Psoas muscle (tissue), 8 donors: ENCODE measurements around the gene CNNM3. TPM values are rescaled to one million over a fixed set of nuclear protein-coding genes. Genes with fewer than 3 reads are reported as not detected.

Source experiments
- ATAC-seq, 4 donors: fragments of 200-7000 bp; cut with Tn5 transposase; one replicate each; pipeline ENCODE4 v1.9.1; 2020; ENCODE audit warnings: moderate library complexity in 3 of 4, mild to moderate bottlenecking in 2 of 4
- DNase-seq, 2 donors: peaks; one replicate each; pipeline ENCODE4 v3.0.0-alpha.2; 2020
- H3K27ac ChIP-seq: fragments of 200-600 bp; one replicate; pipeline ENCODE4 v1.8.0; 2022
- H3K27me3 ChIP-seq, 3 donors: fragments of 200-600 bp in 1 of 3; one replicate each; pipeline versions ENCODE4 v1.6.1 to v1.8.0; 2013 to 2022; ENCODE audit warnings: low read length in 2 of 3, mild to moderate bottlenecking in 2 of 3, moderate library complexity in 1 of 3; ENCODE audit not compliant: insufficient read depth in 3 of 3
- H3K36me3 ChIP-seq, 2 donors: fragments of 200-600 bp in 1 of 2; one replicate each; pipeline versions ENCODE4 v1.6.1 to v1.8.0; 2013 to 2022; ENCODE audit warnings: low read depth in 1 of 2, mild to moderate bottlenecking in 1 of 2, moderate library complexity in 1 of 2; ENCODE audit not compliant: insufficient read depth in 1 of 2
- H3K4me1 ChIP-seq: fragments of 200-600 bp; one replicate; pipeline ENCODE4 v1.8.0; 2022
- H3K4me3 ChIP-seq: fragments of 200-600 bp; one replicate; pipeline ENCODE4 v1.8.0; 2022; ENCODE audit warnings: mild to moderate bottlenecking
- H3K9me3 ChIP-seq: fragments of 200-600 bp; one replicate; pipeline ENCODE4 v1.8.0; 2022
- WGBS, 3 donors: extraction: QIAGEN DNeasy Blood & Tissue Kit; methylation state at CpG; one replicate each; pipeline versions ENCODE4 v1.1.6 to v1.1.7; 2013; 5-methylcytosine and 5-hydroxymethylcytosine counted together
- intact Hi-C, 2 donors: fragments of 100-400 bp; cut with DNase I; formaldehyde crosslinking; loops; one replicate each; pipeline versions ENCODE4 v1.11.0 to v1.14.2; 2022
- polyA plus RNA-seq, 3 donors: library from polyadenylated mRNA; stranded (reverse); fragments of 200-250 nt; gene quantifications; one replicate each; pipeline ENCODE4 v1.2.3, GENCODE V29; 2013
- total RNA-seq, 4 donors: library from RNA; stranded (reverse); fragmentation: NEBNext Ultra II Directional in 2 of 4; extraction: Animal tissue kit (Norgen Biotek cat#: 25700) in 2 of 4; gene quantifications; one replicate each; pipeline versions ENCODE4 v1.2.1 to v1.2.4, GENCODE V29; 2021 to 2023
- TF ChIP-seq, protein P1 (sequence below): fragments of 200-600 bp; IDR thresholded peaks from one replicate; pipeline ENCODE4 v1.8.0; 2022; ENCODE audit warnings: antibody characterized with exemption
- donor health status: healthy with polysubstance abuse.
- donor health status: DM: no; HTN: no; CAD: no; lungs with moderate emphysema.
- donor health status: Bipolar disorder and iron deficiency.
- donor health status: healthy.
- donor health status: DM: yes; HTN: yes; CAD: no.
- donor health status: DM: no; HTN: no; CAD: no.
- donor health status: DM: no; HTN: no; CAD: no.
- donor health status: DM: yes; HTN: yes; CAD: no.

The CNNM3 gene
- total and polyA plus RNA-seq, 7 donors, result 4.2 to 12.6 (median 7.7) TPM

DNA sequence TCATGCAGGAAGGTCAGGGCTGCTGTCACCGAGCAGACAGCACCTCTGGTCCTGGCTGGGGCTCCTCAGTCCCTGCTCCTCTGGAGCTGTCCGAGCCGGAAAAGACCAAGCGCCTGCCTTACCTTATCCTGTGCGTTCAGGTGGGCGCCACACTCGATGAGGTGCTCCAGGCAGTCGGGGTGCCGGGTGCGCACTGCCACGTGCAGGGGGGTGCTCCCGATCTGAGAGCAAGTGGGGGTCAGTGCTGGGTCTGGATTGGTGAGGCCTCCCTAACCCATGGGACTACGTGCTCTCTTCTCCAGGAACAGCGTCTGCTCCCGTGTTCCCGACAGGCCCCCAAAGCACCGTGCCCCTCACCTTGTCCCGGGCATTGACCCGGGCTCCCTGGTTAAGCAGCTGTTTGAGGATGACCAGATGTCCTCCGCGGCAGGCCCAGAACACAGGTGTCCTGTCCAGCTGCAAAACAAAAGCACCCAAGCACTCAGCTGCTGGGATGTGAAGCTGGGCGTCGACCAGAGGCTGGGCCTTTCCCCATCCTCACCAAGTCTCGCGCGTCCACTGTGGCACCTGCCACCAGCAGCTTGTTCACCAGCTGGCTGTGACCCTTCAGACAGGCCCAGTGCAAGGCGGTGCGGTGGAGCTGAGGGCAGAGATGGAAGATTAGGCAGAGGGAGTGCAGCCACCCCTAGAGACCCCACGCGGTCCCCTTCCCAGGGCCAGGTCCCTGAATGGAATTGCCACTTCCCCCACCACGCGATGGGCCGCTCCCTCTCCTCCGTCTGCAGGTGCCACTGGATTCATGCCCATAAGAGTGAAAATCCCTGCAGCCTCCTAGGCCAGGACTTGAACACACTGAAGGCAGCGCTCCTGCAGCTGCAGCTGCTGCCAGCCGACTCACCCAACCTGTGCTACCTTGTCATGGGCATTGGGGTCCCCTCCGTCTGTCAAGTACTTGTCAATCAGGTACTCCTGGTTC is 24.1 kb downstream of the CNNM3 start:
- no peaks in the 10 kb centered on the region for H3K27me3 ChIP-seq
- peaks cover 36% of the 10 kb centered on the region for H3K4me1 ChIP-seq
- peak overlapping the region; percentile 97 for H3K27ac ChIP-seq
- DNase-seq (peak in 1 of 2 donors; percentile 55), ATAC-seq (no peak)
- TF ChIP-seq, protein P1, sequence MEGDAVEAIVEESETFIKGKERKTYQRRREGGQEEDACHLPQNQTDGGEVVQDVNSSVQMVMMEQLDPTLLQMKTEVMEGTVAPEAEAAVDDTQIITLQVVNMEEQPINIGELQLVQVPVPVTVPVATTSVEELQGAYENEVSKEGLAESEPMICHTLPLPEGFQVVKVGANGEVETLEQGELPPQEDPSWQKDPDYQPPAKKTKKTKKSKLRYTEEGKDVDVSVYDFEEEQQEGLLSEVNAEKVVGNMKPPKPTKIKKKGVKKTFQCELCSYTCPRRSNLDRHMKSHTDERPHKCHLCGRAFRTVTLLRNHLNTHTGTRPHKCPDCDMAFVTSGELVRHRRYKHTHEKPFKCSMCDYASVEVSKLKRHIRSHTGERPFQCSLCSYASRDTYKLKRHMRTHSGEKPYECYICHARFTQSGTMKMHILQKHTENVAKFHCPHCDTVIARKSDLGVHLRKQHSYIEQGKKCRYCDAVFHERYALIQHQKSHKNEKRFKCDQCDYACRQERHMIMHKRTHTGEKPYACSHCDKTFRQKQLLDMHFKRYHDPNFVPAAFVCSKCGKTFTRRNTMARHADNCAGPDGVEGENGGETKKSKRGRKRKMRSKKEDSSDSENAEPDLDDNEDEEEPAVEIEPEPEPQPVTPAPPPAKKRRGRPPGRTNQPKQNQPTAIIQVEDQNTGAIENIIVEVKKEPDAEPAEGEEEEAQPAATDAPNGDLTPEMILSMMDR, result no peak
- peak overlapping the region; percentile 71 for H3K4me3 ChIP-seq
- WGBS, 3 donors, result 52 to 74% (median 56%) methylated on average over 35 to 37 of the region's 37 CpGs
- no peaks in the 10 kb centered on the region for H3K9me3 ChIP-seq
- H3K36me3 ChIP-seq, result peaks cover 0 to 50% of the 10 kb centered on the region in 2 donors
- intact Hi-C loops, result no loop called here

DNA sequence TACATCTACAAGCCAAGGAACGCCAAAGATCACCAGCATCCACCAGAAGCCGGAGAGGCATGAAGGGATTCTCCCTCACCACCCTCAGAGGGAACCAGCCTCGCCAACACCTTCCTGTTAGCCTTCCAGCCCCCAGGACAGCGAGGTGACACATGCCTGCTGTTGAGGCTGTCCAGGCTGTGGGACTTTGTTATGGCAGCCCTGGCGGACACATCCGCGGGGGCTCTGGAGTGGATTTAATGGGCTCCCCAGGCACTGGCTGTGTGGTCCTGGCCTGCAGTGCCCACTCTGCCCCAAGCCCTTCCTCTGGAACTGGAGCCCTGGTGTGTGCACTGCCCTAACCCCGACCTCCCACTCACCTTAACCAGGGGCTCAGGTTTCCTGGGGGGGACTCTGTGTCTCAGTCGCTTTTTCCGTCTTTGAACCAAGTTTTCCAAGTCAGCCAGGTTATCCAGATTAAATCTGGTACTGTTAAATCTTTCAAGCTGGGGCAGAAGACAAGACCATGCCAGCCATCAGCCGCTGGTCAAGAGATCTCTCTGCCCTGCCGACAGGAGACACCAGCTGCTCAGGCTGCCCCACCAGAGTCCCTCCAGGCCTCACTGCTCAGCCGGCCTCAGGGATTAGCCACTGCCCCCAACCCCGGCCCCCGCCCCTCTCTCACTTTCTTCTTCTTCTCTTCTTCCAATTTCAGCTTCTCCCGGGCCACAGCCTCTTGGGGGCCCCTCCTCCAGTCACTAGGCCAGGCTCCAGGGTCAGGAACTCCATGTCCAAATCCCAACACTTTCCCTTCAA is 25.8 kb downstream of the CNNM3 start:
- WGBS, 3 donors, result 30 to 44% (median 37%) methylated on average over 16 of the region's 16 CpGs
- TF ChIP-seq, protein P1, result no peak
- Histone ChIP-seq H3K27ac (peak overlapping the region; percentile 97), H3K9me3 (no peaks in the 10 kb centered on the region), H3K36me3 (peaks cover 0 to 59% of the 10 kb centered on the region in 2 donors), H3K4me3 (peak overlapping the region; percentile 71), H3K4me1 (peaks cover 39% of the 10 kb centered on the region), H3K27me3 (no peaks in the 10 kb centered on the region)
- intact Hi-C loops, result no loop called here
- DNase-seq (peak in 1 of 2 donors; percentile 63), ATAC-seq (peak in 3 of 4 donors; percentile 0 to 14 (median 12))

DNA sequence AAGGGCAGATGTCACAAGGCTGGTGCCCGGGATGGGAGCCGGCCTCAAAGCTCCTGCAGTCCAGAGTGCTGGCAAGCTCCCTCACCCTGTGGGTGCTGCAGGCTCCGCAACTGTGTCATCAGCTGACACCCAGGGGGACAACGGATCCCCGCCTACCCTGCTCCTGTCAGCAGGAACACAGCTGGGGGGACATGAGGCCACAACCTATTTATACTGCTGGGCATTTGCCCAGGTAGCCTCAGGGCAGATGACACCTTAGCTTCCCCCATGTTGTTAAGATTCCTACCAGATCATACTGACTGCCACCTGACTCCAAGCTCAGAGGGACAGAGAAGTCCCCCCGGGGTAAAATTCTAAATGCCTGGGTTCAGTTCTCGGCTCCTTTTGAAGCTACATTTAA is 26.5 kb downstream of the CNNM3 start:
- WGBS, 3 donors, result 27 to 47% (median 30%) methylated on average over 7 of the region's 7 CpGs
- no peaks in the 10 kb centered on the region for H3K9me3 ChIP-seq
- H3K27me3 ChIP-seq, result no peaks in the 10 kb centered on the region
- TF ChIP-seq, protein P1, result no peak
- H3K36me3 ChIP-seq, result peaks cover 0 to 60% of the 10 kb centered on the region in 2 donors
- intact Hi-C loops, result no loop called here
- peak overlapping the region; percentile 97 for H3K27ac ChIP-seq
- DNase-seq, result peak; percentile 85 to 96
- H3K4me1 ChIP-seq, result peaks cover 39% of the 10 kb centered on the region
- peak overlapping the region; percentile 71 for H3K4me3 ChIP-seq
- peak; percentile 71 to 80 (median 74) for ATAC-seq

DNA sequence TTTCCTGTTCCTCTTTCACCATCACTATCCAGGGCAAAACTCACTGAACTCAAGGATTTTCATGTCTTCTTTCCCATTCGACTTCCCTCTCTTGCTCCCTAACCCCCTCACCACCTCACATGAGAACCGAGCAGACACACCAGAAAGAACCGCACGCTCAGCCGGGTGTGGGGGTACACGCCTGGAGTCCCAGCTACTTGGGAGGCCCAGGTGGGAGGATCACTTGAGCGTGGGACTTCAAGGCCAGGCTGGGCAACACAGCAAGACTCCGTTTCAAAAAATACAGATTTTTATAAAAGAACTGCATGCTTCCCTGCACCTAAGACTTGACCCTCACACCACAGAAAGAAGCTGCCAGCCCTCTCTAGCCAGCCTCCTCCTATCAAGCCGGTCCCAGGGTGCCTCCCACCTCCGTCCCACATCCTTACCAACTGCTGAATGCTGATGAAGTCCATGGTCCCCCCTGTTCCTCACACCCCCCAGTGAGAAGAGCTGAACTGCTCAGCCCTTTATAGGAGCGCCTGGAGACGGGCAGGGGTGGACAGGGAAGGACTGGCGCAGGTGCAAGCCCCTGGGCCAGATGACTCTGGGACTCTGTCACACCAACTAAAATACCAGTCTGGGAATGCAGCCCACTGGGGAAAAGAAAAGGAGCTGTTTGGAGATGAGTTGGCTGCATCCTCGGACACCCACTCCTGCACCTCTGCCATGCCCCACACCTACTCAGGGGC is 27.6 kb downstream of the CNNM3 start, which contains the start of gene ANKRD23:
ANKRD23 (minus strand) TSS at position 484 of the 731 bp plus-strand sequence; CDS start at position 455, 29 bp downstream.
- TF ChIP-seq, protein P1, result no peak
- Histone ChIP-seq H3K27ac (peak within 1 kb of the TSS; percentile 97), H3K4me3 (peak within 1 kb of the TSS; percentile 71), H3K36me3 (peaks cover 0 to 60% of the 10 kb centered on the region in 2 donors), H3K9me3 (no peaks in the 10 kb centered on the region), H3K4me1 (peaks cover 39% of the 10 kb centered on the region), H3K27me3 (no peaks in the 10 kb centered on the region)
- 38 to 58% (median 42%) methylated on average over 14 of the region's 14 CpGs for WGBS, 3 donors
- intact Hi-C loops, result no loop called here
- peak; percentile 74 to 77 (median 76) for ATAC-seq
- peak; percentile 72 to 92 for DNase-seq
